Memory B cell (primary cell): Measurements from ENCODE around the gene DAB2IP.
"Not testable (repeated sequence)": the region's sequence is repeated elsewhere in the genome, so short reads cannot be mapped to it uniquely, and the experiment has no call there.

Experiments
- ATAC-seq: fragments of 150-1000 bp; cut with Tn5 transposase; 2 replicates; pipeline ENCODE4 v1.10.0; 2021; ENCODE audit warnings: low read depth, mild to moderate bottlenecking, moderate library complexity
- DNase-seq, 2 donors: peaks; one replicate each; pipeline ENCODE4 v3.0.0; 2022; ENCODE audit warnings: low spot score in 2 of 2
- H3K27ac Mint-ChIP-seq: one replicate; pipeline ENCODE4 v1.8.0; 2022; ENCODE audit warnings: mild to moderate bottlenecking, moderate library complexity, mixed read lengths
- H3K27me3 Mint-ChIP-seq: one replicate; pipeline ENCODE4 v1.8.0; 2022; ENCODE audit warnings: mixed read lengths
- H3K36me3 Mint-ChIP-seq: one replicate; pipeline ENCODE4 v1.8.0; 2022; ENCODE audit warnings: mild to moderate bottlenecking, mixed read lengths
- H3K4me1 Mint-ChIP-seq: one replicate; pipeline ENCODE4 v1.8.0; 2022; ENCODE audit warnings: mixed read lengths
- H3K4me3 Mint-ChIP-seq: one replicate; pipeline ENCODE4 v1.8.0; 2022; ENCODE audit warnings: mild to moderate bottlenecking, moderate library complexity, mixed read lengths
- H3K9me3 Mint-ChIP-seq: one replicate; pipeline ENCODE4 v1.8.0; 2022; ENCODE audit warnings: mixed read lengths

The DAB2IP gene

GRCh38 chr9:121794334-121794733 is 142.9 kb downstream of the DAB2IP start:
- not testable (repeated sequence) for H3K4me1 Mint-ChIP-seq, H3K27ac Mint-ChIP-seq, H3K9me3 Mint-ChIP-seq, H3K36me3 Mint-ChIP-seq, ATAC-seq, H3K27me3 Mint-ChIP-seq, H3K4me3 Mint-ChIP-seq, DNase-seq

GRCh38 chr9:121797081-121797480 is 145.6 kb downstream of the DAB2IP start:
- Mint-ChIP-seq H3K36me3 (no peaks in the 10 kb centered on the region), H3K27ac (no peak overlapping the region), H3K9me3 (no peaks in the 10 kb centered on the region), H3K4me3 (no peak overlapping the region), H3K27me3 (peaks cover 6% of the 10 kb centered on the region), H3K4me1 (no peaks in the 10 kb centered on the region)
- DNase-seq = no peak
- ATAC-seq = no peak

- DNase-seq (no peak), ATAC-seq (no peak)
- H3K9me3 Mint-ChIP-seq = peaks cover under 1% of the 10 kb centered on the region
- H3K36me3 Mint-ChIP-seq = peaks cover under 1% of the 10 kb centered on the region
- H3K4me1 Mint-ChIP-seq = no peaks in the 10 kb centered on the region
- H3K27ac Mint-ChIP-seq = no peak overlapping the region
- H3K4me3 Mint-ChIP-seq = no peak overlapping the region
- H3K27me3 Mint-ChIP-seq = peaks cover 8% of the 10 kb centered on the region
Measured at GRCh38 chr9:121798941-121799340, 147.5 kb downstream of the DAB2IP start.

- Mint-ChIP-seq H3K4me1 (no peaks in the 10 kb centered on the region), H3K9me3 (peaks cover 6% of the 10 kb centered on the region), H3K27me3 (peaks cover 8% of the 10 kb centered on the region), H3K27ac (no peak overlapping the region), H3K36me3 (peaks cover 4% of the 10 kb centered on the region), H3K4me3 (no peak overlapping the region)
- DNase-seq (no peak), ATAC-seq (no peak)
Measured at GRCh38 chr9:121800376-121800775, 148.9 kb downstream of the DAB2IP start.

GRCh38 chr9:121801579-121801978 is 150.1 kb downstream of the DAB2IP start:
- Mint-ChIP-seq H3K36me3 (peaks cover 4% of the 10 kb centered on the region), H3K4me3 (no peak overlapping the region), H3K9me3 (peaks cover 6% of the 10 kb centered on the region), H3K27ac (no peak overlapping the region), H3K27me3 (peaks cover 8% of the 10 kb centered on the region), H3K4me1 (no peaks in the 10 kb centered on the region)
- ATAC-seq = no peak
- DNase-seq = no peak

- no peak overlapping the region for H3K27ac Mint-ChIP-seq
- no peak for ATAC-seq
- peaks cover 4% of the 10 kb centered on the region for H3K36me3 Mint-ChIP-seq
- H3K9me3 Mint-ChIP-seq = peaks cover 6% of the 10 kb centered on the region
- H3K4me1 Mint-ChIP-seq = no peaks in the 10 kb centered on the region
- DNase-seq = no peak
- H3K4me3 Mint-ChIP-seq = no peak overlapping the region
- H3K27me3 Mint-ChIP-seq = peaks cover 5% of the 10 kb centered on the region
Measured at GRCh38 chr9:121802753-121803152, 151.3 kb downstream of the DAB2IP start.

GRCh38 chr9:121807069-121807822 is 155.8 kb downstream of the DAB2IP start:
- ATAC-seq = no peak

GRCh38 chr9:121807823-121808278 is 156.4 kb downstream of the DAB2IP start:
- Mint-ChIP-seq H3K4me3 (no peak overlapping the region), H3K27me3 (peaks cover 2% of the 10 kb centered on the region), H3K9me3 (peaks cover 6% of the 10 kb centered on the region), H3K36me3 (peaks cover 4% of the 10 kb centered on the region), H3K4me1 (no peaks in the 10 kb centered on the region), H3K27ac (no peak overlapping the region)
- DNase-seq (no peak), ATAC-seq (no peak)

More at GRCh38 chr9:121807069-121807822, 155.8 kb downstream of the DAB2IP start:
- H3K36me3 Mint-ChIP-seq = peaks cover 4% of the 10 kb centered on the region
- H3K4me3 Mint-ChIP-seq = no peak overlapping the region
- peaks cover 6% of the 10 kb centered on the region for H3K9me3 Mint-ChIP-seq
- no peak overlapping the region for H3K27ac Mint-ChIP-seq
- DNase-seq = no peak
- H3K4me1 Mint-ChIP-seq = no peaks in the 10 kb centered on the region
- peaks cover 2% of the 10 kb centered on the region for H3K27me3 Mint-ChIP-seq

- Mint-ChIP-seq H3K9me3 (peaks cover 6% of the 10 kb centered on the region), H3K27me3 (no peaks in the 10 kb centered on the region), H3K4me3 (no peak overlapping the region), H3K4me1 (no peaks in the 10 kb centered on the region), H3K27ac (no peak overlapping the region), H3K36me3 (peaks cover 4% of the 10 kb centered on the region)
- ATAC-seq (no peak), DNase-seq (no peak)
Measured at GRCh38 chr9:121808781-121809180, 157.3 kb downstream of the DAB2IP start.

GRCh38 chr9:121809356-121810050 is 158.1 kb downstream of the DAB2IP start:
- ATAC-seq = no peak
- Mint-ChIP-seq H3K36me3 (peaks cover 2% of the 10 kb centered on the region), H3K4me1 (no peaks in the 10 kb centered on the region), H3K27me3 (no peaks in the 10 kb centered on the region), H3K4me3 (no peak overlapping the region), H3K9me3 (peaks cover 3% of the 10 kb centered on the region), H3K27ac (no peak overlapping the region)
- no peak for DNase-seq

- Mint-ChIP-seq H3K27me3 (no peaks in the 10 kb centered on the region), H3K36me3 (no peaks in the 10 kb centered on the region), H3K27ac (no peak overlapping the region), H3K4me3 (no peak overlapping the region), H3K4me1 (no peaks in the 10 kb centered on the region), H3K9me3 (no peaks in the 10 kb centered on the region)
- ATAC-seq (no peak), DNase-seq (no peak)
Measured at GRCh38 chr9:121810489-121810888, 159.1 kb downstream of the DAB2IP start.

- no peak for DNase-seq
- no peak overlapping the region for H3K27ac Mint-ChIP-seq
- no peaks in the 10 kb centered on the region for H3K4me1 Mint-ChIP-seq
- no peaks in the 10 kb centered on the region for H3K9me3 Mint-ChIP-seq
- no peak overlapping the region for H3K4me3 Mint-ChIP-seq
- no peak for ATAC-seq
- H3K36me3 Mint-ChIP-seq = no peaks in the 10 kb centered on the region
- no peaks in the 10 kb centered on the region for H3K27me3 Mint-ChIP-seq
Measured at GRCh38 chr9:121811140-121811539, 159.7 kb downstream of the DAB2IP start.

GRCh38 chr9:121811751-121812150 is 160.3 kb downstream of the DAB2IP start:
- Mint-ChIP-seq H3K27ac (no peak overlapping the region), H3K4me3 (no peak overlapping the region), H3K36me3 (no peaks in the 10 kb centered on the region), H3K27me3 (no peaks in the 10 kb centered on the region), H3K9me3 (no peaks in the 10 kb centered on the region), H3K4me1 (no peaks in the 10 kb centered on the region)
- ATAC-seq (no peak), DNase-seq (no peak)

GRCh38 chr9:121812159-121812735 is 160.8 kb downstream of the DAB2IP start:
- Mint-ChIP-seq H3K4me3 (no peak overlapping the region), H3K27ac (no peak overlapping the region), H3K4me1 (no peaks in the 10 kb centered on the region), H3K36me3 (no peaks in the 10 kb centered on the region), H3K27me3 (no peaks in the 10 kb centered on the region), H3K9me3 (no peaks in the 10 kb centered on the region)
- no peak for DNase-seq
- no peak for ATAC-seq
